Activated T-helper 1 cell treated with anti-CD3 and anti-CD28 coated beads, Interleukin-12 subunit alpha, Interleukin-12 subunit beta, Interleukin-2, Interleukin-4 antibody, amounts not matched to agents 30 ng/mL and 10 ng/mL and 1 ng/mL, durations not matched to agents 14 hours and 24 hours and 36 hours (primary cell): Measurements from ENCODE around the gene GRB2. TPM values are rescaled to one million over a fixed set of nuclear protein-coding genes. Genes with fewer than 3 reads are reported as not detected.
"Not testable (repeated sequence)": the region's sequence is repeated elsewhere in the genome, so short reads cannot be mapped to it uniquely, and the experiment has no call there.

Experiments
- DNase-seq: peaks from one replicate; pipeline ENCODE4 v3.0.0; 2021; ENCODE audit warnings: low spot score
- H3K27ac Mint-ChIP-seq: one replicate; pipeline ENCODE4 v1.8.0; 2021; ENCODE audit warnings: mild to moderate bottlenecking, mixed read lengths
- H3K27me3 Mint-ChIP-seq: one replicate; pipeline ENCODE4 v1.8.0; 2022; ENCODE audit warnings: mild to moderate bottlenecking, moderate library complexity, mixed read lengths; ENCODE audit not compliant: insufficient read depth
- H3K36me3 Mint-ChIP-seq: one replicate; pipeline ENCODE4 v1.8.0; 2021; ENCODE audit warnings: low read depth, mixed read lengths
- H3K4me1 Mint-ChIP-seq: one replicate; pipeline ENCODE4 v1.8.0; 2021; ENCODE audit warnings: low read depth, mixed read lengths
- H3K4me3 Mint-ChIP-seq: one replicate; pipeline ENCODE4 v1.8.0; 2021; ENCODE audit warnings: mild to moderate bottlenecking, moderate library complexity, mixed read lengths
- H3K9me3 Mint-ChIP-seq: one replicate; pipeline ENCODE4 v1.8.0; 2021; ENCODE audit warnings: mixed read lengths
- intact Hi-C: fragments of 100-400 bp; cut with micrococcal nuclease; formaldehyde crosslinking; loops from one replicate; pipeline ENCODE4 v1.15.1; 2024
- total RNA-seq: library from RNA; stranded (reverse); gene quantifications from 2 replicates; pipeline ENCODE4 v1.2.3, GENCODE V29; 2022

GRB2 gene
- total RNA-seq, 1 donor from 2014 or later = 172 TPM

DNA sequence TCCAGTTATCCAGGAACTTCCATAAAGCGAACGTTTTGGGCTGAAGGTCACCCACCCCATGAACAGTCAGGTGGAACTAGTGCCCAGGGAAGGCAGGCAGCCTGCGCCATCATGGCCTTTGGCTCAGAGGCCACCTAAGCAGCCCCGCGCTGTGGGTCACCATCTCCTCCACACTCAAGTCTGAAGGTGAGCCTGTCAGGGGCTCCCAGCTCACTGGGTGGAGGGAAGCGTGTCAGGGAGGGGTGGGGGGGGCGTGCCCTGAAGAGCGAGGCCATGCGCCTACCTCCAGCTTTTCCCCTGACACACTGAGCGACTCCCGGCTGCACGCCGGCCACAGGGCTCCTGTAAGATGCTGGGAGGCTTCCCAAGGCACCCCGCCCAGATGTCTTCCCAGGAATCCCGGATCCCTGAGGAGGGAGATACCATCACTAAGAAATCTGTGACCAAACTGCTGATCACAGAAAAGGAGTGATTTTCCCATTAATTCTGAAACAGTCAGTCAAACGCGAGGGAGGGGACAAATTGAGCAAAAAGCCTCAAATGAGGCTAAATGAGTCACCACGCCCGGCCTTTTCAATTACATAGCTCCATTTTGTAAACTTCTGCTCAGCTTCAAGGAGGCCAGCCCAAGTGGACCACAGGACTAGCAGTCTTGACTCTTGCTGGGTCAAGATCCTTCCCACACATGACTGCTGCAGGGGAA lies 89.8 kb downstream of the GRB2 start:
- Mint-ChIP-seq H3K27me3 (no peaks in the 10 kb centered on the region), H3K4me1 (peaks cover 20% of the 10 kb centered on the region), H3K4me3 (no peak overlapping the region), H3K9me3 (no peaks in the 10 kb centered on the region), H3K27ac (peak overlapping the region; percentile 81), H3K36me3 (peaks cover 13% of the 10 kb centered on the region)
- intact Hi-C loops = loop anchor here (1.0 kb wide), 1 partner anchor 18 kb away; no protein-coding TSS in a partner anchor
- DNase-seq = no peak

DNA sequence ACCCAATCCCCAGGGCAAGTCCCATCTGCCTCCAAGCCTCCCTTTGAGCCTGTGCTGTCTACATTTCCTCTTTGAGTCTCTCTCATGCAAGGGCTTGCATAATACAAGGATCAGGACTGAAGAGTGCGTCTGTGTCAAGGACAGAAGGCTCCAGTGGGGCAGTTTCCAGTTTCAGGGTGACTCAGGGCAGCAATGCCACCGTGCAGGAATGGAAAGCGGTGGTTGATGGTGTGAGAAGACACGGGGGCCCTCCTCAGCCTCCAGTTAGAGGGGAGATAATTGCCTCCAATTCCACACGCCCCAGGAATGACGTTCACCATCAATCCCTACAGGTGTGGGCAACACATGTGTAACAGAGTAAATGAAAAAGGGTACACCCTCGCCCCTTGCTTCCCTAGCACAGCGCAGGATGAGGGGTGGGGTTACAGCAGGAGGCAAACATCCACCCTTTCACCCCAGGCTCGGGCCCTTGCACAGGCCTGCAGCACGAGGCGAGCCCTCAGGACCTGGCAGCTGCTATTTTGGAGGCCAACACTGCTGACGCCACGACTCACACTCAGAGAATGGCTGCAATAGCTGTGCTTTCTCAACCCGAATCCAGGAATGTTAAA lies 91.4 kb downstream of the GRB2 start:
- DNase-seq = no peak
- Mint-ChIP-seq H3K36me3 (peaks cover 6% of the 10 kb centered on the region), H3K9me3 (no peaks in the 10 kb centered on the region), H3K4me1 (peaks cover 20% of the 10 kb centered on the region), H3K27me3 (no peaks in the 10 kb centered on the region), H3K4me3 (no peak overlapping the region), H3K27ac (peak overlapping the region; percentile 2)
- intact Hi-C loops = no loop called here

DNA sequence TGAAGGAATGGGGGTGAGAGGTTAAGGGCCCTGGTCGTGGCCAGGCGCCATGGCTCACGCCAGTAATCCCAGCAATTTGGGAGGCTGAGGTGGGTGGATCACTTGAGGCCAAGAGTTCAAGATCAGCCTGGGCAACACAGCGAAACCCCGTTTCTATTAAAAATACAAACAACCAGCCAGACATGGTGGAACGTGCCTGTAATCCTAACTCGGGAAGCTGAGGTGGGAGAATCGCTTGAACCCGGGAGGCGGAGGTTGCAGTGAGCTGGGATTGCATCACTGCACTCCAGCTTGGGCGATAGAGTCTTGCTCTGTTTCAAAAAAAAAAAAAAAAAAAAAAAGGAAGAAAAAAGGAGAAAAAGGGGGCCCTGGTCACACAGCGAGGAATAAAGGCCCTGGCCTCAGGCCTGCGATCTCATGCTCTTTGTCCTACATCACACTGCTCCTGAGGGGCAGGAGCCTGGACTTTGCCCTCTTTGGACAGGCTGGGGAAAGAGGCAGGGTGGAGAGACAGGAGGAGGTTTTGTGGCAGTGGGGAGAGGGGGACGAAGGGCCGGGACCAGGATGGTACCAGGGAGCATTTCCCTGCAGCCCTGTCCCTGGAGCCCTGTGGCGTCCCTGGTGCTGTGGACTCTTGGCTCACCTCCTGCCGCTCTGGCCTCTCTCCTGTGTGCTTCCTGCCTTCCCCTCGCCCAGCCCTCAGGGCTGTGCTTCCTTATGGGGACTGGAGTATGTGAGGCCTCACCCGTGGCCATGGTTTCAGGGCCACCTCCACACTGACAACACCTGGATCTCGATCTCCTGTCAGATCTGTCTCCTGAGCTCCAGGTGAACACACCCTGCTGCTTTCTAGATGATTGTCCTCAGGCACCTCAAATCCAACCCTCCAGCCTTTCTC lies 96.5 kb downstream of the GRB2 start:
- peaks cover 2% of the 10 kb centered on the region for H3K36me3 Mint-ChIP-seq
- peaks cover 14% of the 10 kb centered on the region for H3K4me1 Mint-ChIP-seq
- DNase-seq = no peak
- H3K4me3 Mint-ChIP-seq = no peak overlapping the region
- intact Hi-C loops = no loop called here
- H3K27ac Mint-ChIP-seq = peak overlapping the region; percentile 28
- H3K27me3 Mint-ChIP-seq = no peaks in the 10 kb centered on the region
- H3K9me3 Mint-ChIP-seq = no peaks in the 10 kb centered on the region

DNA sequence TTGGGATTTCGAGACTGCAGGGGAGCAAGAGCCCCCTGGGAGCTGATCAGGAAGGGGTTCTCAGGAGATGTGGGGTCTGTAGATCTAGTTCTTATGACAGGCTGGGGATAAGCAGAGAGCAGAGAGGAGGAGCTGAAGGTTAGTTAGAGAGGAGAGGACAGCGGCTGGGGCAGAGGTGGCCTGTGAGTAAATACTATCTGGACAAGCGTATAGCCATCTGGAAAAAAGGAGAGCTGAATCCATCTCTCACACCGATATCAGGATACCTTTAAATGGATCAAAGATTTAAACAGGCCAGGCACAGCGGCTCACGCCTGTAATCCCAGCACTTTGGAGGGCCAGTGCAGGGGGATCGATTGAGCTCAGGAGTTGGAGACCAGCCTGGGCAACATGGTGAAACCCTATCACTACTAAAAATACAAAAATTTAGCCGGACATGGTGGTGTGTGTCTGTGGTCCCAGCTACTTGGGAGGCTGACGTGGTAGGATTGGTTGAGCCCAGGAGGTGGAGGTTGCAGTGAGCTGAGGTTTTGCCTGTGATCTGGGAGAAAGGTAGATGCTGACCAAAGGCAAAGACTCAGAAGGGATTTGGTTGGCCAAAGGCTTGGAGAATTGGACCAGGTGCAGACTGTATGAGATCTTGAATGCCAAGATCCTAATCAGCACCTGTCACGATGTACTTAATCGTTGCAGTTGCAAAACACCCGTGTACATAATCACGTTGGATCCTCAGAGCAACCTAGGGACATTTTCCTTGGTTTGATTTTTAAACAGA lies 97.3 kb downstream of the GRB2 start:
- Mint-ChIP-seq H3K27me3 (no peaks in the 10 kb centered on the region), H3K4me1 (peaks cover 8% of the 10 kb centered on the region), H3K27ac (no peak overlapping the region), H3K36me3 (peaks cover 2% of the 10 kb centered on the region), H3K4me3 (no peak overlapping the region), H3K9me3 (no peaks in the 10 kb centered on the region)
- intact Hi-C loops = no loop called here
- no peak for DNase-seq

DNA sequence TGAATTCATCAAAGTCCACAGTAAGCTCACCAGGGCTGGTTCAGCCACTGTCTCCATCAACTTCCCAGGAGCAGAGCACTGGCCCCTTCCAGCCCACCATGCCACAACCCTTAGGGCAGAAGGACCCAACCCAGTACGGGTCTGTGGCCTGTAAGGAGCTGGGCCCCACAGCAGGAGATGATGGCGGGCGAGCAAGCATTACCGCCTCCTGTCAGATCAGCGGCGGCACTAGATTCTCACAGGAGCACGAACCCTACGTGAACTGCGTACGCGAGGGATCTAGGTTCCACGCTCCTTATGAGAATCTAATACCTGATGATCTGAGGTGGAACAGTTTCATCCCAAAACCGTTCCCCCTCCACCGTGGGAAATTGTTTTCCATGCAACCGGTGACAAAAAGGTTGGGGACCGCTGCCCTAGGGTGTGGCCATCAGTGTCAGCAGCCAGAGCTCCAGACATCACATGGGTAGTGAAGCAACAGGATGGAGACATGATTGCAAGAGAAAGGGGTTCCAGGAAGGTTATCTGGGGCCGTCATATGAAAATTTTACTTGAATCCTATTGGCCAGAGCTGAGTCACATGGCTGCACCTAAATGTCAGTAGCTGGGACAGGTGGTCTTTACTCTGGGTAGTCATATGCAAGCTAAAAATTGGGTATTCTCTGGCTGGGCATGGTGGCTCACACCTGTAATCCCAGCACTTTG lies 103.8 kb downstream of the GRB2 start:
- Mint-ChIP-seq H3K9me3 (no peaks in the 10 kb centered on the region), H3K27me3 (no peaks in the 10 kb centered on the region), H3K36me3 (peaks cover 3% of the 10 kb centered on the region), H3K27ac (no peak overlapping the region), H3K4me1 (peaks cover 12% of the 10 kb centered on the region), H3K4me3 (no peak overlapping the region)
- no peak for DNase-seq
- intact Hi-C loops = no loop called here

DNA sequence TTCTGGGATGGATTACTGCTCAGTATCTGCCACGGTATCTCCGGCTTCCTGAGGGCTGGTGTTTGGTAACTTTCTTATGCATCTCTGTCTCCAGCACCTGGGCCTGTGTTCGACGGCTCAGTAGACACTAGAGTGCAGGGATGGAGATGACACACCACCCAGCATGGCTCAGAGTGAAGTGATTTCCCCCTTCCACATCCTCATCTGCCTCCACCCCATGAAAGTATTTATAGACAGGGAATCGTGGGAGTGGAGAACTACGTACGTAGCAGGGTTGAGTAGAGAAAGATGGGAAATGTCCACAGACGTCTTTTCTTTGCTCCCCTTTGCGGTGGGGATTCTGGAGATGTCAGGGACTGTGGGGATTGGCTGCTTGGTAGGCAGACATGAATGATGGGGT lies 104.4 kb downstream of the GRB2 start:
- intact Hi-C loops = no loop called here
- H3K27ac Mint-ChIP-seq = no peak overlapping the region

DNA sequence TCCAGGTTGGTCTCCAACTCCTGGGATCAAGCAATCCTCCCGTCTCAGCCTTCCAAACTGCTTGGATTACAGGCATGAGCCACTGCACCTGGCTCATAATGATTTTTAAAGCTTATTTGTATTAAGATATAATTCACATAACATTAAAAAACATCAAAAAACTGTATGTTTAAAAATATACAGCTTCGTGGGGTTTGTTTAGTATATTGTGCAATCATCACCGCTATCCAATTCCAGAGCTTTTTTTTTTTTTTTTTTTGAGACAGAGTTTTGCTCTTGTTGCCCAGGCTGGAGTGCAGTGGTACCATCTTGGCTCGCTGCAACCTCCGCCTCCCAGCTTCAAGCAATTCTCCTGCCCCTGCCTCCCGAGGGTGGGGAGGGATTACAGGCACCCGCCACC lies 105.2 kb downstream of the GRB2 start:
- peaks cover under 1% of the 10 kb centered on the region for H3K9me3 Mint-ChIP-seq
- H3K36me3 Mint-ChIP-seq = peaks cover 5% of the 10 kb centered on the region
- no peak overlapping the region for H3K27ac Mint-ChIP-seq
- DNase-seq = no peak
- H3K4me1 Mint-ChIP-seq = peaks cover 20% of the 10 kb centered on the region
- no peak overlapping the region for H3K4me3 Mint-ChIP-seq
- intact Hi-C loops = no loop called here
- no peaks in the 10 kb centered on the region for H3K27me3 Mint-ChIP-seq

More for the DNA sequence above, 104.4 kb downstream of the GRB2 start:
- peaks cover 12% of the 10 kb centered on the region for H3K4me1 Mint-ChIP-seq
- no peak for DNase-seq
- H3K4me3 Mint-ChIP-seq = no peak overlapping the region
- H3K9me3 Mint-ChIP-seq = no peaks in the 10 kb centered on the region
- H3K27me3 Mint-ChIP-seq = no peaks in the 10 kb centered on the region
- peaks cover 3% of the 10 kb centered on the region for H3K36me3 Mint-ChIP-seq

DNA sequence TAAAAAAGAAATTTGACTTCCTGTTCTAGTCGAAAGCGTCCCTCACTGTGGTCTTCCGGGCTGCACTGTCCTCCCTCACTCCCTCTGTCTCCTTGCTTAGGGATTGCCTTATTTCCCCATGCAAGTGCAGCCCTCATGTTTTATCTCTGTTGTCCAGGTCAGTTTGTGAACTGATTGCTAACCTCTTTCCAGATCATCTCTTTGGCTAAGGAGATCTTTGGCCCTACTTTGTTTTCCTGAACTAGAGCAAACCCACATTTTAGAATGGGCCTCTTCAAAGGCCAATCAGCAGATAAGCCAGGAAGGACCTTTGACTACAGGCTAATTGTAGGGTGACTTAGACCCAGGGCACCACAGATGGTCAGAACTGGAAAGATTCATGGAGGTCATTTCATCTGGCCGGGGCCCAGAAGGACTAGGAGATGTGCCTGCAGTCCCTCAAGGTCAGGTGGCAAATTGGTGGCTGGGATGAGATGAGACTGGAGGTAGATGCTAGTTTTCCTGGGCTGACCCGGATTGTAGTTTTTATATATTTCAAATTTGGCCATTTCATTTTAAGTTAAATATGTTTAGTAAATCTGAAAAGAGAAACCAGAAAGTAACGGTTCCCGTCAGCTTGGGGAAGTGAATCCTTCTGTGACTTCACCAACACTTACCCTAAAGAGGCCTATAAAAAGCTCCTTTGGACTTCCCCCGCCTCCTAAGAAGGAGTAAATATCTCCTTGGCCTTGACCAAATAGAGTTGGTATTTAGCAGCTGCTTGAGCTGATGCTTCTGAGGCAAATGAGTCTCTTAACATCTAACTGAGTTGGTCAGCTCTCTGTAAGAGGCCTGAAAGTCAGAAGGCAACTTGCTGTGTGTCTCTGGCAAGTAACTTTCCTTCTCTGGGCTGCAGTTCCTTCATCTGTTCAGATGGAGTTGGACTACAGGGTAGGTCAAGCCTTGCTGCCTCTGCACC lies 110.0 kb downstream of the GRB2 start:
- Mint-ChIP-seq H3K4me3 (peak overlapping the region; percentile 49), H3K9me3 (peaks cover 4% of the 10 kb centered on the region), H3K27me3 (no peaks in the 10 kb centered on the region), H3K36me3 (peaks cover 8% of the 10 kb centered on the region), H3K4me1 (peaks cover 24% of the 10 kb centered on the region), H3K27ac (peak overlapping the region; percentile 96)
- intact Hi-C loops = loop anchor here (1.0 to 2.0 kb wide), 3 partner anchors 28 to 107 kb away; no protein-coding TSS in a partner anchor
- DNase-seq = peak; percentile 49

DNA sequence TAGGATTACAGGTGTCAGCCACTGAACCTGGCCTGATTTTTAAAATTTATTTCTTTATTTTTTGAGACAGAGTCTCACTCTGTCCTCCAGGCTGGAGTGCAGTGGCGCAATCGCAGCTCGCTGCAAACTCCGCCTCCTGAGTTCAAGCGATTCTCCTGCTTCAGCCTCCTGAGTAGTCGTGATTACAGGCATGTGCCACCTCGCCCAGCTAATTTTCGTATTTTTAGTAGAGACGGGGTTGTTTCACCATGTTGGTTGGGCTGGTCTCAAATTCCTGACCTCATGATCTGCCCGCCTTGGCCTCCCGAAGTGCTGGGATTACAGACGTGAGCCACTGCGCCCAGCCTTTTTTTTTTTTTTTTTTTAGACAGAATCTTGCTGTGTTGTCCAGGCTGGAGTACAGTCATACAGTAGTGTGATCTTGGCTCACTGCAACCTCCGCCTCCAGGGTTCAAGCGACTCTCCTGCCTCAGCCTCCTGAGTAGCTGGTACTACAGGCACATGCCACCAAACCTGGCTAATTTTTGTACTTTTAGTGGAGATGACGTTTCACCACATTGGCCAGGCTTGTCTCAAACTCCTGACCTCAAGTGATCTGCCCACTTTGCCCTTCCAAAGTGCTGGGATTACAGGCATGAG lies 112.5 kb downstream of the GRB2 start:
- H3K4me3 Mint-ChIP-seq, H3K27me3 Mint-ChIP-seq, DNase-seq, H3K9me3 Mint-ChIP-seq, H3K27ac Mint-ChIP-seq, intact Hi-C loops: not testable (repeated sequence)
- H3K36me3 Mint-ChIP-seq = peaks cover 15% of the 10 kb centered on the region
- H3K4me1 Mint-ChIP-seq = peaks cover 35% of the 10 kb centered on the region

DNA sequence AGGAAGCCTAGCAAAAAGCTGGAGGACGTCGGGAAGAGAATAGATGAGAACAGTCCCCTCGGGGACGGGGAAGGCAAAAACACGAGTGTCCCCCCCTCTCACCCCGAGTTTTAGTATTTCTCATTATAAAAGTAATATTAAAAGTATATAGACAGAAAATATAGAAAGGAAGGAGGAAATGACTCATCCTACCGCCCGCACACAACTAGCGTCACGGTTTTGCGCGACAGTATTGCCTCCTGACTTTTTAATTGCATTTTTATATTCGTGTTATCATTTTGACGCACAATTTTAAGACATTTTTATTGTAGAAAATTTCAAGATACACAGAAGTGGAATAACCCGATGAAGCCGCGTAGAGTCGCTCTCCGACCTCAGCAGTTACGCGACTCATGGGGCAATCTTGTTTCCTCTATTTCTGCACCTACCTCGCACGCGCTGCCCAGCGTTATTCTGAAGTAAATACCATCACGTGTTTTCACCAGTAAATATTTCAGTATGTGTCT lies 115.6 kb downstream of the GRB2 start:
- Mint-ChIP-seq H3K4me3 (peak overlapping the region; percentile 97), H3K27ac (peak overlapping the region; percentile 100), H3K27me3 (no peaks in the 10 kb centered on the region), H3K36me3 (peaks cover 27% of the 10 kb centered on the region), H3K9me3 (no peaks in the 10 kb centered on the region), H3K4me1 (peaks cover 21% of the 10 kb centered on the region)
- no peak for DNase-seq
- intact Hi-C loops = loop anchor here (1.0 to 2.0 kb wide), 15 partner anchors 7 to 494 kb away; partner anchors contain the start of genes CDR2L, GGA3, GRB2 and JPT1
